HEK293 (cell line): ENCODE measurements around the gene SH3GL2.

Experiments used
- PBX3 ChIP-seq: sonication (generic); formaldehyde crosslinking; IDR thresholded peaks from 2 replicates; pipeline ENCODE4 v1.8.1; 2022; ENCODE audit warnings: mild to moderate bottlenecking, moderate library complexity, missing genetic modification reagents
- RBAK ChIP-seq: fragments of 450-650 bp; formaldehyde crosslinking; IDR thresholded peaks from 2 replicates; pipeline ENCODE4 v1.5.1; 2016; ENCODE audit warnings: missing biosample characterization, missing genetic modification characterization
- ZBTB1 ChIP-seq: fragments of 450-650 bp; formaldehyde crosslinking; IDR thresholded peaks from 2 replicates; pipeline ENCODE4 v1.5.1; 2016; ENCODE audit warnings: missing biosample characterization, missing genetic modification characterization
- ZNF175 ChIP-seq: fragments of 450-650 bp; formaldehyde crosslinking; IDR thresholded peaks from 2 replicates; pipeline ENCODE4 v1.5.1; 2016; ENCODE audit warnings: missing biosample characterization, missing genetic modification characterization
- ZNF18 ChIP-seq: fragments of 450-650 bp; formaldehyde crosslinking; IDR thresholded peaks from 2 replicates; pipeline ENCODE4 v1.5.1; 2016; ENCODE audit warnings: missing biosample characterization, missing genetic modification characterization
- ZNF184 ChIP-seq: fragments of 450-650 bp; IDR thresholded peaks from 2 replicates; pipeline ENCODE4 v1.5.1; 2018; ENCODE audit warnings: missing biosample characterization, mild to moderate bottlenecking, missing genetic modification characterization
- ZNF501 ChIP-seq: fragments of 450-650 bp; formaldehyde crosslinking; IDR thresholded peaks from 2 replicates; pipeline ENCODE4 v1.5.1; 2016; ENCODE audit warnings: missing biosample characterization, missing genetic modification characterization
- ZNF510 ChIP-seq: fragments of 450-650 bp; formaldehyde crosslinking; IDR thresholded peaks from 2 replicates; pipeline ENCODE4 v1.5.1; 2018; ENCODE audit warnings: mild to moderate bottlenecking, missing genetic modification characterization, missing biosample characterization; ENCODE audit not compliant: insufficient replicate concordance
- TF ChIP-seq, protein P1 (sequence below): fragments of 450-650 bp; formaldehyde crosslinking; IDR thresholded peaks from 2 replicates; pipeline ENCODE4 v1.5.1; 2016; ENCODE audit warnings: missing biosample characterization, missing genetic modification characterization
- TF ChIP-seq, protein P2 (sequence below): fragments of 450-650 bp; formaldehyde crosslinking; conservative IDR thresholded peaks from 2 replicates; pipeline ENCODE4 v1.5.1; 2016; ENCODE audit warnings: low read depth, missing biosample characterization, missing genetic modification characterization
- TF ChIP-seq, protein P3 (sequence below): fragments of 450-650 bp; formaldehyde crosslinking; IDR thresholded peaks from 2 replicates; pipeline ENCODE4 v1.5.1; 2017; ENCODE audit warnings: missing biosample characterization, missing genetic modification characterization
- TF ChIP-seq, protein P4 (sequence below): IDR thresholded peaks from 2 replicates; pipeline ENCODE4 v1.6.1; 2011; ENCODE audit warnings: mild to moderate bottlenecking, low read depth, low read length, borderline replicate concordance

DNA sequence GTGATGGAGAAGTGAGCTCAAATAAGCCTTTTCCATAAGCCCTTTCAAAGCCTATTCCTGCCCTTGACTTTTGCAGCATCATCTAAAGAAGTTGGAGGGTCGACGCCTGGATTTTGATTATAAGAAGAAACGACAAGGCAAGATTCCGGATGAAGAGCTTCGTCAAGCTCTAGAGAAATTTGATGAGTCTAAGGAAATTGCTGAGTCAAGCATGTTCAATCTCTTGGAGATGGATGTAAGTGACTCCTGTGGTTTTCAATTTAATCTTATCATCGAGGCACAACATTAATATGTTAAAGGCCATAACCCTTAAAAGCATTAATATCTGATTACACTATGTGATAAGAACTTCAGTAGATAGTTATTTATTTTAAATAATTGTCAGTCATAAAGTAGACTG is 210.4 kb downstream of the SH3GL2 start:
- TF ChIP-seq ZNF18 (tag by site-specific recombination) = no peak
- TF ChIP-seq, protein P1, sequence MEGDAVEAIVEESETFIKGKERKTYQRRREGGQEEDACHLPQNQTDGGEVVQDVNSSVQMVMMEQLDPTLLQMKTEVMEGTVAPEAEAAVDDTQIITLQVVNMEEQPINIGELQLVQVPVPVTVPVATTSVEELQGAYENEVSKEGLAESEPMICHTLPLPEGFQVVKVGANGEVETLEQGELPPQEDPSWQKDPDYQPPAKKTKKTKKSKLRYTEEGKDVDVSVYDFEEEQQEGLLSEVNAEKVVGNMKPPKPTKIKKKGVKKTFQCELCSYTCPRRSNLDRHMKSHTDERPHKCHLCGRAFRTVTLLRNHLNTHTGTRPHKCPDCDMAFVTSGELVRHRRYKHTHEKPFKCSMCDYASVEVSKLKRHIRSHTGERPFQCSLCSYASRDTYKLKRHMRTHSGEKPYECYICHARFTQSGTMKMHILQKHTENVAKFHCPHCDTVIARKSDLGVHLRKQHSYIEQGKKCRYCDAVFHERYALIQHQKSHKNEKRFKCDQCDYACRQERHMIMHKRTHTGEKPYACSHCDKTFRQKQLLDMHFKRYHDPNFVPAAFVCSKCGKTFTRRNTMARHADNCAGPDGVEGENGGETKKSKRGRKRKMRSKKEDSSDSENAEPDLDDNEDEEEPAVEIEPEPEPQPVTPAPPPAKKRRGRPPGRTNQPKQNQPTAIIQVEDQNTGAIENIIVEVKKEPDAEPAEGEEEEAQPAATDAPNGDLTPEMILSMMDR = no peak
- TF ChIP-seq, protein P2, sequence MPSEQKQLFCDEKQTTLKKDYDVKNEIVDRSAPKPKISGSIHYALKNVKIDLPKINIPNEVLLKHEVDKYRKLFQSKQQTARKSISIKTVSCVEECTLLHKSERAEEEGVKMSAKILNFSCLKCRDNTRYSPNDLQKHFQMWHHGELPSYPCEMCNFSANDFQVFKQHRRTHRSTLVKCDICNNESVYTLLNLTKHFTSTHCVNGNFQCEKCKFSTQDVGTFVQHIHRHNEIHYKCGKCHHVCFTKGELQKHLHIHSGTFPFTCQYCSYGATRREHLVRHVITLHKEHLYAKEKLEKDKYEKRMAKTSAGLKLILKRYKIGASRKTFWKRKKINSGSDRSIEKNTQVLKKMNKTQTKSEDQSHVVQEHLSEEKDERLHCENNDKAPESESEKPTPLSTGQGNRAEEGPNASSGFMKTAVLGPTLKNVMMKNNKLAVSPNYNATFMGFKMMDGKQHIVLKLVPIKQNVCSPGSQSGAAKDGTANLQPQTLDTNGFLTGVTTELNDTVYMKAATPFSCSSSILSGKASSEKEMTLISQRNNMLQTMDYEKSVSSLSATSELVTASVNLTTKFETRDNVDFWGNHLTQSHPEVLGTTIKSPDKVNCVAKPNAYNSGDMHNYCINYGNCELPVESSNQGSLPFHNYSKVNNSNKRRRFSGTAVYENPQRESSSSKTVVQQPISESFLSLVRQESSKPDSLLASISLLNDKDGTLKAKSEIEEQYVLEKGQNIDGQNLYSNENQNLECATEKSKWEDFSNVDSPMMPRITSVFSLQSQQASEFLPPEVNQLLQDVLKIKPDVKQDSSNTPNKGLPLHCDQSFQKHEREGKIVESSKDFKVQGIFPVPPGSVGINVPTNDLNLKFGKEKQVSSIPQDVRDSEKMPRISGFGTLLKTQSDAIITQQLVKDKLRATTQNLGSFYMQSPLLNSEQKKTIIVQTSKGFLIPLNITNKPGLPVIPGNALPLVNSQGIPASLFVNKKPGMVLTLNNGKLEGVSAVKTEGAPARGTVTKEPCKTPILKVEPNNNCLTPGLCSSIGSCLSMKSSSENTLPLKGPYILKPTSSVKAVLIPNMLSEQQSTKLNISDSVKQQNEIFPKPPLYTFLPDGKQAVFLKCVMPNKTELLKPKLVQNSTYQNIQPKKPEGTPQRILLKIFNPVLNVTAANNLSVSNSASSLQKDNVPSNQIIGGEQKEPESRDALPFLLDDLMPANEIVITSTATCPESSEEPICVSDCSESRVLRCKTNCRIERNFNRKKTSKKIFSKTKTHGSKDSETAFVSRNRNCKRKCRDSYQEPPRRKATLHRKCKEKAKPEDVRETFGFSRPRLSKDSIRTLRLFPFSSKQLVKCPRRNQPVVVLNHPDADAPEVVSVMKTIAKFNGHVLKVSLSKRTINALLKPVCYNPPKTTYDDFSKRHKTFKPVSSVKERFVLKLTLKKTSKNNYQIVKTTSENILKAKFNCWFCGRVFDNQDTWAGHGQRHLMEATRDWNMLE (tag by site-specific recombination) = no peak
- TF ChIP-seq ZNF501 = no peak
- TF ChIP-seq ZBTB1 = no peak
- TF ChIP-seq PBX3 (CRISPR knock-in tag) = no peak
- no peak for TF ChIP-seq RBAK (tag by site-specific recombination)
- TF ChIP-seq ZNF510 = no peak
- TF ChIP-seq, protein P3, sequence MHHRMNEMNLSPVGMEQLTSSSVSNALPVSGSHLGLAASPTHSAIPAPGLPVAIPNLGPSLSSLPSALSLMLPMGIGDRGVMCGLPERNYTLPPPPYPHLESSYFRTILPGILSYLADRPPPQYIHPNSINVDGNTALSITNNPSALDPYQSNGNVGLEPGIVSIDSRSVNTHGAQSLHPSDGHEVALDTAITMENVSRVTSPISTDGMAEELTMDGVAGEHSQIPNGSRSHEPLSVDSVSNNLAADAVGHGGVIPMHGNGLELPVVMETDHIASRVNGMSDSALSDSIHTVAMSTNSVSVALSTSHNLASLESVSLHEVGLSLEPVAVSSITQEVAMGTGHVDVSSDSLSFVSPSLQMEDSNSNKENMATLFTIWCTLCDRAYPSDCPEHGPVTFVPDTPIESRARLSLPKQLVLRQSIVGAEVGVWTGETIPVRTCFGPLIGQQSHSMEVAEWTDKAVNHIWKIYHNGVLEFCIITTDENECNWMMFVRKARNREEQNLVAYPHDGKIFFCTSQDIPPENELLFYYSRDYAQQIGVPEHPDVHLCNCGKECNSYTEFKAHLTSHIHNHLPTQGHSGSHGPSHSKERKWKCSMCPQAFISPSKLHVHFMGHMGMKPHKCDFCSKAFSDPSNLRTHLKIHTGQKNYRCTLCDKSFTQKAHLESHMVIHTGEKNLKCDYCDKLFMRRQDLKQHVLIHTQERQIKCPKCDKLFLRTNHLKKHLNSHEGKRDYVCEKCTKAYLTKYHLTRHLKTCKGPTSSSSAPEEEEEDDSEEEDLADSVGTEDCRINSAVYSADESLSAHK (tag by site-specific recombination) = no peak
- TF ChIP-seq, protein P4, sequence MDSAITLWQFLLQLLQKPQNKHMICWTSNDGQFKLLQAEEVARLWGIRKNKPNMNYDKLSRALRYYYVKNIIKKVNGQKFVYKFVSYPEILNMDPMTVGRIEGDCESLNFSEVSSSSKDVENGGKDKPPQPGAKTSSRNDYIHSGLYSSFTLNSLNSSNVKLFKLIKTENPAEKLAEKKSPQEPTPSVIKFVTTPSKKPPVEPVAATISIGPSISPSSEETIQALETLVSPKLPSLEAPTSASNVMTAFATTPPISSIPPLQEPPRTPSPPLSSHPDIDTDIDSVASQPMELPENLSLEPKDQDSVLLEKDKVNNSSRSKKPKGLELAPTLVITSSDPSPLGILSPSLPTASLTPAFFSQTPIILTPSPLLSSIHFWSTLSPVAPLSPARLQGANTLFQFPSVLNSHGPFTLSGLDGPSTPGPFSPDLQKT = no peak
- no peak for TF ChIP-seq ZNF184 (tag by site-specific recombination)
- no peak for TF ChIP-seq ZNF175 (tag by site-specific recombination)
